ENCODE data around the gene PCDHGA1.
"Not testable (repeated sequence)": the region's sequence is repeated elsewhere in the genome, so short reads cannot be mapped to it uniquely, and the experiment has no call there.

DNA sequence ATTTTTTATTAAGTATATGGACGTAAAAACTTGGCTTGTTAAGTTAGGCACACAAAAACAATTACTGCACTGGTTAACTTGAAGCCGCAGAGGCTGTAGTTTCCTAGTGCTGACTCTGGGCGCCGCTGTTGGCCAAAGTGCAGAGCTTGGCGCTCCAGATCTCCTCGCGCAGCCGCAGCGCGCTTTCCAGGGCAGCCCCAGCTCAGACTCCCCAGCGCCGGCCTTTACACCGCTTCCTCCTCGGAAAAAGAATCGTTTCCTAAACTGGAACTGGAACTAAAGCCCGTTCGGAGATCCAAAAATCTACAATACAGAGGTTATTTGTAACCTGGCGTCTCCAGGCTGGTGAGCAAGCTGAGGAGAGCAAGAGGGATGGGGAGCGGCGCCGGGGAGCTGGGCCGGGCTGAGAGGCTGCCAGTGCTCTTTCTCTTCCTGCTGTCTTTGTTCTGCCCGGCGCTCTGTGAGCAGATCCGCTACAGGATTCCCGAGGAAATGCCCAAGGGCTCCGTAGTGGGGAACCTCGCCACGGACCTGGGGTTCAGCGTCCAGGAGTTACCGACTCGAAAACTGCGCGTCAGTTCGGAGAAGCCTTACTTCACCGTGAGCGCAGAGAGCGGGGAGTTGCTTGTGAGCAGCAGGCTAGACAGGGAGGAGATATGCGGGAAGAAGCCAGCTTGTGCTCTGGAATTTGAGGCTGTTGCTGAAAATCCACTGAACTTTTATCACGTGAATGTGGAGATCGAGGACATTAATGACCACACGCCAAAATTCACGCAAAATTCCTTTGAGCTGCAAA, 67.6 kb downstream of the PCDHGA1 start, which contains the start of gene PCDHGB5:
- not testable (repeated sequence) for TF ChIP-seq SUZ12 (IDR thresholded peaks at IDR 0.05); FOXA1 (IDR thresholded peaks at IDR 0.05); BHLHE40 (IDR thresholded peaks at IDR 0.05; ENCODE audit: borderline replicate concordance); FOXM1 (IDR thresholded peaks at IDR 0.05; ENCODE audit: borderline replicate concordance); ELF4 (IDR thresholded peaks at IDR 0.05); CTBP1 (IDR thresholded peaks at IDR 0.05; ENCODE audit: borderline replicate concordance); SP1 (IDR thresholded peaks at IDR 0.05)

All from HEK293T (cell line).